GM23338 (cell line): ENCODE measurements around the gene SLC16A6. TPM values are rescaled to one million over a fixed set of nuclear protein-coding genes. Genes with fewer than 3 reads are reported as not detected.

Experiments used
- ATAC-seq: fragments of 200-7000 bp; cut with Tn5 transposase; 3 replicates; pipeline ENCODE4 v1.9.1; 2020
- DNase-seq: peaks from one replicate; pipeline ENCODE4 v3.0.0-alpha.2; 2015; ENCODE audit warnings: low spot score
- H2AFZ ChIP-seq: fragments of 200-600 bp; sonication (generic); 2 replicates; pipeline ENCODE4 v1.8.0; 2016; ENCODE audit warnings: antibody characterized with exemption, mild to moderate bottlenecking, moderate library complexity
- H3F3A ChIP-seq: fragments of 200-600 bp; sonication (generic); replicated peaks from 2 replicates; pipeline ENCODE4 v1.8.0; 2017; ENCODE audit warnings: antibody characterized with exemption, mixed run types, low read depth
- H3K27ac ChIP-seq: fragments of 200-600 bp; sonication (generic); 2 replicates; pipeline ENCODE4 v1.6.1; 2016; ENCODE audit warnings: low read depth
- H3K27me3 ChIP-seq: fragments of 200-600 bp; sonication (generic); 2 replicates; pipeline ENCODE4 v1.8.0; 2016; ENCODE audit warnings: mild to moderate bottlenecking, mixed run types, moderate library complexity; ENCODE audit not compliant: insufficient read depth
- H3K36me3 ChIP-seq: fragments of 200-600 bp; sonication (generic); 2 replicates; pipeline ENCODE4 v1.8.0; 2016; ENCODE audit warnings: mild to moderate bottlenecking; ENCODE audit not compliant: insufficient read depth
- H3K4me1 ChIP-seq: fragments of 200-600 bp; sonication (generic); 2 replicates; pipeline ENCODE4 v1.8.0; 2016; ENCODE audit warnings: mild to moderate bottlenecking, moderate library complexity; ENCODE audit not compliant: insufficient read depth
- H3K4me2 ChIP-seq: fragments of 200-600 bp; sonication (generic); 2 replicates; pipeline ENCODE4 v1.7.1; 2017; ENCODE audit warnings: mixed run types
- H3K4me3 ChIP-seq: fragments of 200-600 bp; sonication (generic); 2 replicates; pipeline ENCODE4 v1.6.1; 2016; ENCODE audit warnings: mixed run types
- H3K79me2 ChIP-seq: fragments of 200-600 bp; sonication (generic); replicated peaks from 2 replicates; pipeline ENCODE4 v1.8.0; 2017; ENCODE audit warnings: mild to moderate bottlenecking; ENCODE audit not compliant: insufficient read depth
- H3K9me2 ChIP-seq: fragments of 200-600 bp; sonication (generic); 2 replicates; pipeline ENCODE4 v1.8.0; 2017; ENCODE audit not compliant: insufficient read depth
- H4K20me1 ChIP-seq: fragments of 200-600 bp; sonication (generic); replicated peaks from 2 replicates; pipeline ENCODE4 v1.8.0; 2017; ENCODE audit warnings: mild to moderate bottlenecking; ENCODE audit not compliant: insufficient read depth
- H3K27ac Mint-ChIP-seq: 2 replicates; pipeline ENCODE4 v1.8.0; 2020; ENCODE audit warnings: inconsistent platforms, mild to moderate bottlenecking, moderate library complexity, mixed read lengths
- H3K27me3 Mint-ChIP-seq: 3 replicates; pipeline ENCODE4 v1.8.0; 2022; ENCODE audit warnings: low read depth, mild to moderate bottlenecking, moderate library complexity, mixed read lengths, inconsistent platforms; ENCODE audit not compliant: insufficient read depth, poor library complexity
- H3K36me3 Mint-ChIP-seq: 3 replicates; pipeline ENCODE4 v1.8.0; 2021; ENCODE audit warnings: low read depth, mild to moderate bottlenecking, inconsistent platforms, moderate library complexity, mixed read lengths
- H3K4me1 Mint-ChIP-seq: 3 replicates; pipeline ENCODE4 v1.8.0; 2020; ENCODE audit warnings: mild to moderate bottlenecking, inconsistent platforms, mixed read lengths
- H3K4me3 Mint-ChIP-seq: 3 replicates; pipeline ENCODE4 v1.8.0; 2021; ENCODE audit warnings: moderate library complexity, mild to moderate bottlenecking, inconsistent platforms, mixed read lengths
- H3K9me3 Mint-ChIP-seq: 3 replicates; pipeline ENCODE4 v1.8.0; 2020; ENCODE audit warnings: moderate library complexity, mild to moderate bottlenecking, inconsistent platforms, mixed read lengths
- CREB1 ChIP-seq: fragments of 250-450 bp; sonication (Bioruptor Pico); IDR thresholded peaks from 2 replicates; pipeline ENCODE4 v1.5.0; 2020; ENCODE audit warnings: low read depth, mild to moderate bottlenecking, moderate library complexity
- ETS1 ChIP-seq: IDR thresholded peaks from 2 replicates; pipeline ENCODE4 v1.6.1; 2016; ENCODE audit warnings: antibody characterized with exemption
- EZH2 ChIP-seq: fragments of 200-600 bp; sonication (generic); IDR thresholded peaks from one replicate; pipeline ENCODE4 v1.8.0; 2017; ENCODE audit warnings: antibody characterized with exemption, mild to moderate bottlenecking, low read depth; ENCODE audit not compliant: unreplicated experiment
- EZH2phosphoT487 ChIP-seq: fragments of 200-600 bp; sonication (generic); IDR thresholded peaks from one replicate; pipeline ENCODE4 v1.8.1; 2018; ENCODE audit warnings: antibody characterized with exemption; ENCODE audit not compliant: unreplicated experiment
- JUNB ChIP-seq: IDR thresholded peaks from one replicate; pipeline ENCODE4 v1.6.1; 2016; ENCODE audit warnings: antibody characterized with exemption; ENCODE audit not compliant: unreplicated experiment
- NANOG ChIP-seq: IDR thresholded peaks from 2 replicates; pipeline ENCODE4 v1.6.1; 2016; ENCODE audit warnings: antibody characterized with exemption, borderline replicate concordance
- POLR2AphosphoS5 ChIP-seq: IDR thresholded peaks from 2 replicates; pipeline ENCODE4 v1.6.1; 2016; ENCODE audit warnings: antibody characterized with exemption, low read depth
- REST ChIP-seq: IDR thresholded peaks from one replicate; pipeline ENCODE4 v1.6.1; 2018; ENCODE audit warnings: antibody characterized with exemption; ENCODE audit not compliant: unreplicated experiment
- STAT1 ChIP-seq: IDR thresholded peaks from one replicate; pipeline ENCODE4 v1.6.1; 2016; ENCODE audit warnings: antibody characterized with exemption; ENCODE audit not compliant: unreplicated experiment
- ZNF114 ChIP-seq: fragments of 250-450 bp; sonication (Bioruptor Pico); IDR thresholded peaks from 2 replicates; pipeline ENCODE4 v1.5.0; 2020; ENCODE audit warnings: mild to moderate bottlenecking, moderate library complexity
- ZNF331 ChIP-seq: fragments of 250-450 bp; sonication (Bioruptor Pico); IDR thresholded peaks from 2 replicates; pipeline ENCODE4 v1.5.0; 2020; ENCODE audit warnings: low read depth, mild to moderate bottlenecking, moderate library complexity
- ZNF462 ChIP-seq: fragments of 250-450 bp; sonication (Bioruptor Pico); IDR thresholded peaks from 2 replicates; pipeline ENCODE4 v1.5.0; 2020; ENCODE audit warnings: mild to moderate bottlenecking, moderate library complexity
- polyA plus RNA-seq: library from polyadenylated mRNA; unstranded; fragments of >200 nt; fragmentation: Nextera tagmentation; extraction: Ambion mirVana; gene quantifications from 2 replicates; pipeline ENCODE4 v1.2.1, GENCODE V29; 2016
- total RNA-seq: library from RNA; depleted of rRNA; stranded (reverse); fragments of >200 nt; shearing (Covaris generic); gene quantifications from 2 replicates; pipeline ENCODE4 v1.2.3, GENCODE V29; 2014

The SLC16A6 gene
- total and polyA plus RNA-seq, 2 experiments from 2014 or later = not detected

- no peak overlapping the region for H3K4me3 ChIP-seq
- TF ChIP-seq JUNB (no peak), EZH2 (no peak), ETS1 (no peak), REST (no peak), ZNF462 (CRISPR knock-in tag) (no peak), STAT1 (no peak), NANOG (no peak), POLR2AphosphoS5 (no peak), EZH2phosphoT487 (no peak), CREB1 (CRISPR knock-in tag) (no peak), ZNF114 (no peak), ZNF331 (no peak)
- H3K4me2 ChIP-seq = no peak overlapping the region
- H4K20me1 ChIP-seq = no peaks in the 10 kb centered on the region; the same call in 1 of the 2 replicates
- Mint-ChIP-seq H3K36me3 (no peaks in the 10 kb centered on the region), H3K27me3 (peaks cover 6% of the 10 kb centered on the region), H3K4me1 (peaks cover 6% of the 10 kb centered on the region; the same call in 2 of the 3 replicates), H3K4me3 (no peak overlapping the region), H3K9me3 (no peaks in the 10 kb centered on the region), H3K27ac (no peak overlapping the region)
- no peaks in the 10 kb centered on the region for H3K36me3 ChIP-seq
- H3K4me1 ChIP-seq = no peaks in the 10 kb centered on the region
- no peaks in the 10 kb centered on the region for H3K79me2 ChIP-seq
- ATAC-seq (no peak), DNase-seq (no peak)
- H2AFZ ChIP-seq = no peak overlapping the region
- no peaks in the 10 kb centered on the region for H3F3A ChIP-seq
- no peak overlapping the region for H3K27ac ChIP-seq
- H3K27me3 ChIP-seq = no peaks in the 10 kb centered on the region
- no peaks in the 10 kb centered on the region for H3K9me2 ChIP-seq
Measured at GRCh38 chr17:68238164-68238870, 52.6 kb downstream of the SLC16A6 start.
